ENCODE results near the gene CD37. TPM values are rescaled to one million over a fixed set of nuclear protein-coding genes. Genes with fewer than 3 reads are reported as not detected.
"Not testable (repeated sequence)": the region's sequence is repeated elsewhere in the genome, so short reads cannot be mapped to it uniquely, and the experiment has no call there.

Gene CD37
- total RNA-seq, 2 experiments from 2014 or later, result 131 to 137 TPM

GRCh38 chr19:49301866-49302252 lies 33.3 kb upstream of the CD37 start:
- ATAC-seq (no peak), DNase-seq (no peak)
- Mint-ChIP-seq H3K4me3 (no peak overlapping the region), H3K9me3 (no peaks in the 10 kb centered on the region), H3K36me3 (ENCODE audit: low read depth) (no peaks in the 10 kb centered on the region), H3K27me3 (no peaks in the 10 kb centered on the region), H3K27ac (no peak overlapping the region), H3K4me1 (ENCODE audit: low read depth) (no peaks in the 10 kb centered on the region)
- ChIA-PET CTCF (interaction anchor here (0.6 to 4.2 kb wide), 31 partner anchors 9 to 172 kb away, joined by 3 to 41 read pairs (median 6); partner anchors contain the start of genes CD37, FLT3LG and SLC6A16), POLR2A (no interaction called here)
- intact Hi-C loops (cut with micrococcal nuclease), result no loop called here
- no peak for TF ChIP-seq CTCF (IDR thresholded peaks at IDR 0.05)

- CTCF ChIA-PET, result interaction anchor here (1.6 kb wide), 1 partner anchor 21 kb away, joined by 3 read pairs; no protein-coding TSS in a partner anchor
- H3K4me3 Mint-ChIP-seq; H3K4me1 Mint-ChIP-seq (ENCODE audit: low read depth); H3K36me3 Mint-ChIP-seq (ENCODE audit: low read depth); DNase-seq; H3K27ac Mint-ChIP-seq; ATAC-seq; H3K9me3 Mint-ChIP-seq; POLR2A ChIA-PET; intact Hi-C loops (cut with micrococcal nuclease); H3K27me3 Mint-ChIP-seq: not testable (repeated sequence)
Observed at GRCh38 chr19:49306734-49307133, 28.5 kb upstream of the CD37 start.

- POLR2A ChIA-PET, result no interaction called here
- H3K4me1 Mint-ChIP-seq (ENCODE audit: low read depth), result no peaks in the 10 kb centered on the region
- H3K36me3 Mint-ChIP-seq (ENCODE audit: low read depth), result peaks cover 2% of the 10 kb centered on the region
- no peak overlapping the region for H3K4me3 Mint-ChIP-seq
- TF ChIP-seq CTCF (IDR thresholded peaks at IDR 0.05), result no peak
- ATAC-seq, result no peak
- DNase-seq, result no peak
- intact Hi-C loops (cut with micrococcal nuclease), result no loop called here
- no peaks in the 10 kb centered on the region for H3K9me3 Mint-ChIP-seq
- H3K27me3 Mint-ChIP-seq, result no peaks in the 10 kb centered on the region
- CTCF ChIA-PET, result interaction anchor here (1.0 kb wide), 1 partner anchor 92 kb away, joined by 3 read pairs; no protein-coding TSS in a partner anchor
- no peak overlapping the region for H3K27ac Mint-ChIP-seq
Observed at GRCh38 chr19:49309087-49309486, 26.1 kb upstream of the CD37 start.

GRCh38 chr19:49315111-49315510 lies 20.1 kb upstream of the CD37 start:
- Mint-ChIP-seq H3K36me3 (ENCODE audit: low read depth) (peaks cover 19% of the 10 kb centered on the region), H3K4me3 (no peak overlapping the region), H3K27me3 (no peaks in the 10 kb centered on the region), H3K27ac (no peak overlapping the region), H3K4me1 (ENCODE audit: low read depth) (peaks cover 5% of the 10 kb centered on the region), H3K9me3 (peaks cover 9% of the 10 kb centered on the region)
- intact Hi-C loops (cut with micrococcal nuclease), result no loop called here
- POLR2A ChIA-PET, result no interaction called here
- no peak for DNase-seq
- no peak for TF ChIP-seq CTCF (IDR thresholded peaks at IDR 0.05)
- no peak for ATAC-seq
- CTCF ChIA-PET, result interaction anchor here (0.9 to 4.8 kb wide), 2 partner anchors 14 to 116 kb away, joined by 4 to 23 read pairs; no protein-coding TSS in a partner anchor

DNA sequence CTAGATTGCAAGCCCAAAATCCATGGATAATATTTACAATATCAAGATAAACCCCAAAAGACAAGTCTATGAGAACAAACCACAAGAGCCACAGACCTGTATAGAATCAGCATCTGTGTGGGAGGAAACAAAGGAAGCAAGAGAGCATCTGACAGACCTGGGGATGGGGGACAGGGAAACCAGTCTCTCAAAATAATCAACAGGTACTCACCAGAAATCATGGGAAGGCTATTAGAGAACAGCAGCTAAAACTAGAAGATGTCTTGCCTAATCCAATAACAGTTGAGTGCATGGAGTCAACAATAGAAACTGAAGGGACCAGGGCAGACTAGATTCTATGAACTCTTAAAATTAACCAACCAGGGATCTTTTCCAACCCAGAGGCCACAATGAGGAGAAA lies 18.9 kb upstream of the CD37 start:
- intact Hi-C loops (cut with micrococcal nuclease), result no loop called here
- peaks cover 21% of the 10 kb centered on the region for H3K36me3 Mint-ChIP-seq (ENCODE audit: low read depth)
- peaks cover 9% of the 10 kb centered on the region for H3K9me3 Mint-ChIP-seq
- H3K4me1 Mint-ChIP-seq (ENCODE audit: low read depth), result peaks cover 5% of the 10 kb centered on the region
- no peak for TF ChIP-seq CTCF (IDR thresholded peaks at IDR 0.05)
- POLR2A ChIA-PET, result no interaction called here
- ATAC-seq (no peak), DNase-seq (no peak)
- H3K27me3 Mint-ChIP-seq, result no peaks in the 10 kb centered on the region
- no peak overlapping the region for H3K4me3 Mint-ChIP-seq
- CTCF ChIA-PET, result interaction anchor here (0.9 to 4.8 kb wide), 2 partner anchors 15 to 115 kb away, joined by 4 to 23 read pairs; no protein-coding TSS in a partner anchor
- H3K27ac Mint-ChIP-seq, result no peak overlapping the region

Measured in activated CD8-positive, alpha-beta T cell treated with anti-CD3 and anti-CD28 coated beads for 36 hours (primary cell).